ENCODE results near the gene FAXC.

FAXC gene

DNA sequence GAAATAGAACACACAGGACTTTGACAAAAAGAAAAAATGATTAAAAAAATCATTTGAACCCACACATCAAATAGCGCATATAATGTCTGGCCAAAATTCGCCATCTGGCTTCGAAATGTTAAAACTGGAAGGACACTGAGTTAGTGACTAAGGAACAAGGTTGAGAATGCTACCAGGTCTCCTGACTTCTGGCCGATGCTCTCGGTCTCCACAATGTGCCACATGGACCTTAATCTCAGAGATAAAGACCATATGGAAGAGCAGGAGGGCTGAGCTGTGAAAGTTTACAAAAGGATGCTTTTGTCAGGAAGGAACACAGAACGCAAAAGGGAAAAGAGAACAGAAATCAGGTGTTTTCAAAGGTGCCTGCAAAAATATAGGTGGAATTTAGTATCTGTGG, 54.7 kb downstream of the FAXC start:
- no peak overlapping the region for H3K4me3 ChIP-seq (ENCODE audit: low read length)
- no peak for DNase-seq (ENCODE audit: low read depth)
- no peak for TF ChIP-seq CTCF (conservative IDR thresholded peaks at IDR 0.05; ENCODE audit: low read depth, low read length)

DNA sequence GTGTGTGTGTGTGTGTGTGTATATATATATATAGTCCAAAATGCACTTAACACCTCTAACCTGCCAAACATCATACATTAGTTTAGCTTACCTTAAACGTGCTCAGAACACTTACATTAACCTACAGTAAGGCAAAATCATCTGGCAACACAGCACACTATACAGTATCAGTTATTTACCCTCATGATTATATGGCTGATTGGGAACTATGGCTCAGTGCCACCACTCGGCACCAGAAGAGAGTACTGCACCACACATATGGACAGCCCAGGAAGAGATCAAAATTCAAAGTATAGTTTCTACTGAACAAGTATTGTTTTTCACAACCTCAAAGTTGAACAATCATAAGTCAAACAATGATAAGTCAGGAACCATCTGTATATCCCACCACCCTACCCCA, 59.8 kb downstream of the FAXC start:
- no peak overlapping the region for H3K4me3 ChIP-seq (ENCODE audit: low read length)
- no peak for TF ChIP-seq CTCF (conservative IDR thresholded peaks at IDR 0.05; ENCODE audit: low read depth, low read length)
- no peak for DNase-seq (ENCODE audit: low read depth)

GRCh38 chr6:99288668-99289067, 60.8 kb downstream of the FAXC start:
- TF ChIP-seq CTCF (conservative IDR thresholded peaks at IDR 0.05; ENCODE audit: low read depth, low read length) = no peak
- DNase-seq (ENCODE audit: low read depth) = no peak

GRCh38 chr6:99287523-99287922, 62.0 kb downstream of the FAXC start:
- H3K4me3 ChIP-seq (ENCODE audit: low read length) = no peak overlapping the region

More at GRCh38 chr6:99288668-99289067, 60.8 kb downstream of the FAXC start:
- no peak overlapping the region for H3K4me3 ChIP-seq (ENCODE audit: low read length)

GRCh38 chr6:99285881-99286280, 63.6 kb downstream of the FAXC start:
- no peak for TF ChIP-seq CTCF (conservative IDR thresholded peaks at IDR 0.05; ENCODE audit: low read depth, low read length)

More at GRCh38 chr6:99287523-99287922, 62.0 kb downstream of the FAXC start:
- no peak for TF ChIP-seq CTCF (conservative IDR thresholded peaks at IDR 0.05; ENCODE audit: low read depth, low read length)
- no peak for DNase-seq (ENCODE audit: low read depth)

DNA sequence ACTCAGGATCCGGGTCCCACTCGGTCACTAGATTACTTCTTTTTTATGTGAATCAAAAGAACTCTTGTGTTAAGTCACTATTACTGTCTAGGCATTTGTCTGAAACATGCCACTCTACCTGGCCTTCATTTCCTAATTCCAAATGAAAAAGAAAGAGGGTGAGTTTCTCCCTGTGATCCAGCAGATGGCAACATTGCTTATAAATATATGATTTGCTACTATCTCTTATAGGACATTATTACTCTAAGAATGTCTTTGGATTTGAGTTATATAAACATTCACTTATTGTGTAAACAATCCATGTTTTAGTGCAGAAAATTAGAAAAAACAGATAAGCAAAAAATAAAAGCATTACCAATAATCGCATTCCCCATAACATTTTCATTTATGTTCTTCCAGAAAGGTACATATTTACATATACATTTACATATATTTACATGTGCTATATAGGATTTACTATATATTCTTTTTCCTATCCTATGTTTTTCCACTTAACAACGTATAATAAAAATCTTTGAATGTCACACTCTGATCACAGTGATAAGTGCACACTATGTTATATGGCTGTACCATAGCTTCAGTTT, 66.9 kb downstream of the FAXC start:
- peak; percentile 58 for TF ChIP-seq CTCF (conservative IDR thresholded peaks at IDR 0.05; ENCODE audit: low read depth, low read length)
- no peak overlapping the region for H3K4me3 ChIP-seq (ENCODE audit: low read length)
- no peak for DNase-seq (ENCODE audit: low read depth)

More at GRCh38 chr6:99285881-99286280, 63.6 kb downstream of the FAXC start:
- H3K4me3 ChIP-seq (ENCODE audit: low read length) = no peak overlapping the region
- no peak for DNase-seq (ENCODE audit: low read depth)

DNA sequence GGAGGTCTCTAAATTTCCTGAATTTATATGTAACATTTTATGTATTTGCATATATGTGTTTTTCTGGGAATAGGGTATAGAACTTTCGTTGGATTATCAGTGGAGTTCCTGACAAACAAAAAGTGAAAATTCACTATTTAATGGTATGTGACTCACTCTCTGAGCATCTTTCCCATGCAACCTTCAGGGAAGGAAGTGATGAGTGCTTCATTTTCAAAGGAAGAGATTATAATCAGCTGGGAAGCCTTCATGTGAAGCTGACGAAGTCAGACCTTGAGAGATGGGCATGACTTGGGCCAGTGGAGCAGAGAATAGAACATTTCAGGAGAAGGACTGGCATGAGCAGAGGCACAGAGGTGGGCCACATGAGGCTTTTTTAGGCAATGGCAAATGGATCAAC, 72.7 kb downstream of the FAXC start:
- TF ChIP-seq CTCF (conservative IDR thresholded peaks at IDR 0.05; ENCODE audit: low read depth, low read length) = no peak
- DNase-seq (ENCODE audit: low read depth) = no peak
- H3K4me3 ChIP-seq (ENCODE audit: low read length) = no peak overlapping the region

All from retinal pigment epithelial cell (primary cell).